HG03196 (cell line): Measurements from ENCODE around the gene FGF9.

Source experiments
- ATAC-seq: cut with Tn5 transposase; IDR thresholded peaks from one replicate; pipeline ENCODE4 v1.9.1; 2021; ENCODE audit not compliant: unreplicated experiment

Gene FGF9

GRCh38 chr13:21709697-21710096 lies 38.8 kb downstream of the FGF9 start:
- no peak for ATAC-seq

DNA sequence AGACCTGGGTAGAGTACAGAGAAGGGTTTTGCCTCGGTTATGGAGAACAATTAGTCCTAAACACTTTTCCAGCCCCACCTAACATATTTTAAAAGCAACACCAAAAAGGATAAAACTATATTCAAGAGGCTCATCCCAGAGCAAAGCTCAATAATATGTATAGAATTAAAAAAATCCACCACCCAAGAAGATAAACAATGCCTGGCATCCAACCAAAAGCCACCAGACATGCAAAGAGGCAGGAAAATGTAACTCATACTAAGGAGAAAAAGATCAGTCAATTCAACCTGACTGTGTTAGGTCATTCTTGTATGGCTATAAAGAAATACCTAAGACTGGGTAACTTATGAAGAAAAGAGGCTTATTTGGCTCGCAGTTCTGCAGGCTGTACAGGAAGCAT lies 39.3 kb downstream of the FGF9 start:
- no peak for ATAC-seq

DNA sequence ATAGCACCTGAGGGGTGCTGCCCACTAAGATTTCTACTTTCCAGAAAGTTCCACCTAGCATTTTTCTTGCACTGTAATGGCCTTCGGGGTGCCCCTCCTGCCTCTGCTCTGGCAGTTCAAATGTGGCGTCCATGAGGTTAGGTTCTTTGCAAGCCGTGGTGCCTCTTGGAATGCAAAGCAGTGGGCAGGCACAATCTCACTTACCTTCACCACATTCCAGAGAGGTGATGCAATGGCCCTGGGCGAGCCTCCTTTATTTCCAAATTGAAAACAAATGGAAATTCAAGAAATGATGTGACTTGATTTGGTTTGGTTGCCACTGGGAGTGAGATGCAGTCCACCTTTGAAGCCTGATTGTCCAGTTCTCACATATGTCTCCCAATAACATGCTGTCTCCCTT lies 46.9 kb downstream of the FGF9 start:
- no peak for ATAC-seq

DNA sequence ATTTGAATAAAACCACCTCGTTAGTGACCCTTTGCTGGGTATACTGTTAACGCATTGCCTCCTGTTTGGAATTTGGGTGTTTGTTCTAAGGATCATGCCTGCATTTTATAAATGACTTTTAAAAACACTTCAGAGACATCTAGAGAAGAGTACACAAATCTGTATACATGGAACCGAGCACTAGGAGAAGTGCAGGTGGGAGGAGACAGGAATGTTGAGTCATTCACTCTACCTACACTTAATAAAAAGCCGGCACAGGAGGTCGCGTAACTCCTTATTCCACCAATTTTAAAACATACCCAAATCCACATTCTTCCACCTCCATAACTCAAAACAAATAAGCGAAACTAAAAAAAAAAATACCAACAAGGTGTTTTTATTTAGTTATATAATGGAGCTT lies 48.6 kb downstream of the FGF9 start:
- no peak for ATAC-seq

- no peak for ATAC-seq
Observed at GRCh38 chr13:21723807-21724505, 53.1 kb downstream of the FGF9 start.

DNA sequence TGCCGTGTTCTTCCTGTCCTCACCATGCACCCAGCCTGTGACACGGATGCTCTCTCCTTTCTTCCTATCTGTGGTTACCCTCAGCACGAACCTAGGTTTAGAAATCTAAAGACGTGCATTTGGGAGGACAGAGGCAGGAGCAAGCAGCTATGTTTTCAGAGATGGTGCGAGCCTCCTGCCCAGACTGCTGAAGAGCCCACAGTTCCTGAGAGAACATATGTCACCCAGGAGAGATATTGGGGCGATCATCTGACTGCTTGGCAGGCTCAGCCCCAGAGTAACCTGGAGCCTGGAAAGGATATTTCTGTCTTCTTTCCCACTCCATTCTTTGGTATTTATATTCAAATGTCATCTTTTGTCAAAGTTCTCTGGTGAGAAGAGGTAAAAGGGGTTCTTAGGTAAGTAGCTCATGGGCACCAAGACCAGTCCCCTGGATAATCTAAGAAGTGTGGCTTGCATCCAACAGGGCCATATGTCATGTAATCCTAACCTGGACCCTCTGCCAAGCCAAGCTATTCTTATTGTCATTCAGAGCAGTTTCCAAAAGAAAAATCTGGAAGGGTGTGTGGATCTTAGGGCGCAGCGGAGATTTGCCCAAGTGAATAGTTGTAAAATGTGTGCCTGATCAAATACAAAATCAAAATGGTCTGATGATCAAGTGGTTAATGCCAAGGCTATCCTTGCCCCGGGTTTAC lies 59.5 kb downstream of the FGF9 start:
- ATAC-seq: no peak

GRCh38 chr13:21733475-21734263 lies 62.8 kb downstream of the FGF9 start:
- no peak for ATAC-seq

- ATAC-seq: no peak
Observed at GRCh38 chr13:21734961-21735360, 64.1 kb downstream of the FGF9 start.

GRCh38 chr13:21735701-21736401 lies 65.0 kb downstream of the FGF9 start:
- ATAC-seq: no peak

DNA sequence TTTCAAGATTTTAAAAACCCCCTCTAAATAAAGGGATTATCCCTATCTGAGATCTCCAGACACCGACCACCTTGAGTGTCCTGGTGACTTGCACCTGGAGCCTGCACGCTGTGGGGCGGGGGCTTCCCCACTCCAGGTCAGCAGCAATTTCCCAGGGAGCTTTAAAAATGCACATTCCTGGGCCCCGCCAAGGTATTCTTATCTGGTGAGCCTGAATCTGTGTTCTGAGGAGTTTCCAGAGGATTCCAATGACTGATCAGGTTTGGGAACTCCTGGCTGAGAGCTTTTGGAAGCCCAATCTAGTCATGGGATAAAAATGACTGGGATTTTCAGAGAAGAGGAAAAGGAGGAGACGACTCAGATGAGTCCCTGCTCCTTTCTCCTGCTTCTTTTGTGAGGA lies 66.1 kb downstream of the FGF9 start:
- no peak for ATAC-seq

DNA sequence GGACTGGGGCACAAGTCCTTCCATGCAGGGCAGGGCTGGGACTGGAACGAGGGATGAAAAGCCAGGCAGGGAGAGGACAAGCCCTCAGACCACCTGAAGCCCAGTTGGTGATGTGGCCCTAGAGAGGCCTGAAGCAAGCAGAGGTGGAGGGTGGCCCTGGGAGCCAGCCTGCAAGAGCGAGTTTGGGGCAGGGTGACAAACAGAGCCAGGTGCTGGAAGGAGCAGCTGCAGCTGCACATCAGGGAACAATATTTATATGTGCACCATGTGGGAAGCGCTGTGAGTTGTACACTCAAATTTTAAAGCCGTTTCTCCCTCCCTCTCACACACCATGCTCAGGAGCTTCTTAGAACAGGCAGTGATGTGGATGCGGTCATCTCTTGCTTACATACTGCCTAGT lies 67.8 kb downstream of the FGF9 start:
- no peak for ATAC-seq

- ATAC-seq: no peak
Observed at GRCh38 chr13:21739771-21740170, 68.9 kb downstream of the FGF9 start.

DNA sequence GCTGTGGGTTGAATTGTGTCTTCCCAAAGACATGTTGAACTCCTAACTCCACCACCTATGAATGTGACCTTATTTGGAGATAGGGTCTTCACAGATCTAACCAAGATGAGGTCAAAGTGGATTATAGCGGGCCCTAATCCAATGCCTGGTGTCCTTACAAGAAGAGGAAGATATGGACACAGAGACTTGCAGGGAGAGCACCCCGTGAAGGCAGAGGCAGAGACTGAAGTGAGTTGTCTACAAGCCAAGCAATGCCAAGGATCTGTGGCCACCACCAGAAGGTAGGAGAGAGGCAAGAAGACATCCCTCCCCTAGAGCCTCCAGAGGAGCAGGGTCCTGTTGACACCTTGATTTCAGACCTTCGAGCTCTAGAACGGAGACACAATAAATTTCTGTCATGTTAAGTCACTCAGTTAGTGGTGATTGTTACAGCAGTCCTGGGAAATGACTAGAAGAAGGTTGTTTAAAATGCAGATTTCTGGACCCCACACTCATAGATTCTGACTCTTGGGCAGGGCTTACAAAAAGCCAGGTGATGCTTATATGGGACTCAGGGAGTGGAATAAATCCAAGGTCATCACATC lies 70.6 kb downstream of the FGF9 start:
- no peak for ATAC-seq

- ATAC-seq: no peak
Observed at GRCh38 chr13:21742096-21742495, 71.2 kb downstream of the FGF9 start.

- ATAC-seq: no peak
Observed at GRCh38 chr13:21744149-21744548, 73.3 kb downstream of the FGF9 start.

DNA sequence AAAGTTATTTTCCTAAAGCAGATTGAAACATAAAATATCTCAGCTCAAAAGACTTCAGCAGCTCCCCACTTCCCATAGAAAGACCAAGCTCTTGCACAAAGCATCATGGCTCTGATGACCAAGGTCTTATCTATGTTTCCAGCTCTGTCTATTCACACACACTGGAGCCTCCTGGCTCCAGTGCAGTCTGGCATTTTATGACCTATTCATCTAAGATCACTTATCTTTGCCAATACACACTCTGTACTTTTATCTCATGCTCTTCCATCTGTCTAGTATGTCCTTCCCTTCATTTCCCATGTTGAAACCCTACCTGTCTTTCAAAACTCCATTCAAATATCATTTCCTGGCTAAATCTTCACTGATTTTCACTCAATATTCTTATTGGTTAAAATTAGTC lies 74.4 kb downstream of the FGF9 start:
- no peak for ATAC-seq

DNA sequence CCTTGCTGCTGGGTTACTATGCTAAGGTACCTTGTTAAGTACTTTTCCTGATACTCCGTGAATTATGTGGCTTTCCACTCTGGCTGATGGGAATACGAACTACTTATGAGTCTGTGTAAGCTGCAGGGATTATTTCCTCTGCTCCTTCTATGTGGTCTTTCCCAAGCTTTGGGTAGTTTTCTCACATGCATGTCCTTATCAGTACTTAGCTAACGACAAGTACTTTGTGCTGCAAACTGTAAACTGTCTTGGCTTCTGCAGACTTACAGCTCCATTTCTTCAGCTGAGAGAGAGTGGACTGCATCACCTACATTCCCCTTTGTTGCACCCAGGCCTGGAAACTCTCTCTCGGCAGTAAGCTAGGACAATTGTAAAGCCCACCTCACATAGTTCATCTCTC lies 76.6 kb downstream of the FGF9 start:
- ATAC-seq: no peak

DNA sequence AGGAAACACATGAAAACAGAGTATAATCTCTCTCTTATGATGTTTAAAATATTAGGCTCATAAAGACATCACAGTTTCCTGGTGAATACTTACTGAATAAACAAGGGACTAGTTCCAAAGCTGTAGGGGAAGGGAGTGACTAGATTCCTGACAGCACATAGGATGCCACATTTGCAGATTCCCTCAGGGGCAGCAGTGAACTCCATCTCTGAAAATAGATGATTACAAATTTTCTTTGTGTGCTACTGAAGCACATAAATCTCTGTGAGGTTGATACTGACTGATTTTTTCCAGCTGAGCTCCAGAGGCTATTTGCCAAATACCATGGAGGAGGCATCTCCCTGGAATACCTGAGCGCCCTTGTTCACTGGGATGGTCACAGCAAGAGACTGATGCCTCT lies 77.3 kb downstream of the FGF9 start:
- ATAC-seq: no peak

- no peak for ATAC-seq
Observed at GRCh38 chr13:21749410-21749809, 78.5 kb downstream of the FGF9 start.

DNA sequence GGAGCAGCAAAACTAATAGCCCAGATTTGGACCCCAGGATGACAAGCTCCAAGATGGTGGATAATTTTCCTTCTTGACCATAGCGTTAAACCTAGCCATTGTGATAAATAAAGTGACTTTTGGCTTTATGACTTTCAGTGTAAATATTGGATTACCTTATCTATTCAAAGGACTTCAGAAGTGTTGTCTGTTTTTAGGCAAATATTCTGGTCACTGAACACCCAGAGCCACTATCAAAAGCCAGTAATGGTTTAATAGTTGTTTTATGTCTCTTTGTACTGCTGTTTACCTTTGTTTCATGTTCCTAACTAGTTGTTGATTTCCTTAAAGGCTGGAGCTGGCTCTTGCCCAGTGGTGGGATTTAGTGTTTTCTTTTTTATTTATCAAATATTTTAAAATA lies 81.6 kb downstream of the FGF9 start:
- no peak for ATAC-seq

DNA sequence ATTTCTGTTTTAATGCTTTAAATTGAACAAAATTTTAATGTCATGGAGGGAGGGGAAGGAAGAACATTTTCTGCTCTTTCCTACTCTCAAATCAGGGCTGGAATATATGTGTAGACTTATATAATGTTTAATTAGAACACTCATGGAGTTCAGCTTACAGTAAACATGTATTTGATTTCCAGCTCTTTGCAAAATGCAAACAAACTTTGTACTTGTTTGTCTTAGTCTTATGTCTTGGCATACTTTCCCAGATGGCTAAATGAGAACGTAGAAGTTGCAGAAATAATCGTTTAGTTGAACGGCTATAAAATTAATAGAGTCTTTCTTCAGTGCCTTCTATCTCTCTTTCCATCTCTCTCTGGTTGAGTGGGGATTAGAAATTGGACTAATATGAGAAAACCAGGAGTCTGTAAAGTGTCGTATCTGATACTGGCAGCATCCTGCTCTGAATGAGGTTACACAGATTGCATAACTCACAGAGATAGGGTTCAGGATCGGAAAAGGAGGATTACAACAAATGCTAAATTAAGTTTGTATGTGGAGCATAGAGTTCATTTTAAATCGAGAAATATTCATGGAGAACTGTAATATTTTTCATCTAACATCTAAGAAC lies 82.3 kb downstream of the FGF9 start:
- no peak for ATAC-seq
